ENCODE data around the gene KNCN. TPM values are rescaled to one million over a fixed set of nuclear protein-coding genes. Genes with fewer than 3 reads are reported as not detected.

KNCN gene
- total and polyA plus RNA-seq, 10 of the 15 experiments (the other 5 are each of a cell fraction or from before 2014, with no cell fraction given), result not detected

- Histone ChIP-seq H3K9me3 (replicated peaks; ENCODE audit: control insufficient read depth, insufficient read depth, low read length) (no peaks in the 10 kb centered on the region), H3K9ac (ENCODE audit: control insufficient read depth, insufficient read depth, low read length) (no peak overlapping the region), H3K27ac (ENCODE audit: control insufficient read depth, insufficient read depth) (no peak overlapping the region), H3K27me3 (replicated peaks in 1 of 2; ENCODE audit: control insufficient read depth in 2 of 2, insufficient read depth in 2 of 2, low read length in 1 of 2) (peaks cover 10 to 14% of the 10 kb centered on the region in 2 experiments), H4K20me1 (ENCODE audit: control insufficient read depth, insufficient read depth) (no peaks in the 10 kb centered on the region), H3K4me2 (ENCODE audit: control insufficient read depth, insufficient read depth) (no peak overlapping the region), H2AFZ (ENCODE audit: control insufficient read depth, low read depth, low read length) (no peak overlapping the region), H3K4me3 (no peak overlapping the region), H3K36me3 (ENCODE audit: control insufficient read depth in 2 of 2, insufficient read depth in 2 of 2, low read length in 1 of 2) (no peaks in the 10 kb centered on the region), H3K79me2 (ENCODE audit: control insufficient read depth, insufficient read depth, low read length) (no peaks in the 10 kb centered on the region), H3K4me1 (ENCODE audit: control insufficient read depth, insufficient read depth, low read length) (no peaks in the 10 kb centered on the region)
- ChIA-PET SMC1A (ENCODE audit: uncharacterized antibody, unreplicated experiment) (no interaction called here), RAD21 (ENCODE audit: unreplicated experiment) (no interaction called here), POLR2A (no interaction called here), CTCF (interaction anchor here (2.2 kb wide), 1 partner anchor 30 kb away, joined by 5 read pairs; no protein-coding TSS in a partner anchor)
- WGBS (ENCODE audit: insufficient coverage, insufficient replicate concordance, low lambda C conversion rate, missing lambda C conversion rate), result 36% methylated on average over 3 of the region's 3 CpGs
- ATAC-seq (no peak), FAIRE-seq (no peak), DNase-seq (ENCODE audit: low read depth, low spot score) (no peak)
- intact Hi-C loops (cut with micrococcal nuclease; ENCODE audit: unreplicated experiment) (no loop called here), in situ Hi-C loops (cut with MboI) (no loop called here)
- no TSS peak for BruUV-seq (replicated peaks)
- TF ChIP-seq, protein P1, sequence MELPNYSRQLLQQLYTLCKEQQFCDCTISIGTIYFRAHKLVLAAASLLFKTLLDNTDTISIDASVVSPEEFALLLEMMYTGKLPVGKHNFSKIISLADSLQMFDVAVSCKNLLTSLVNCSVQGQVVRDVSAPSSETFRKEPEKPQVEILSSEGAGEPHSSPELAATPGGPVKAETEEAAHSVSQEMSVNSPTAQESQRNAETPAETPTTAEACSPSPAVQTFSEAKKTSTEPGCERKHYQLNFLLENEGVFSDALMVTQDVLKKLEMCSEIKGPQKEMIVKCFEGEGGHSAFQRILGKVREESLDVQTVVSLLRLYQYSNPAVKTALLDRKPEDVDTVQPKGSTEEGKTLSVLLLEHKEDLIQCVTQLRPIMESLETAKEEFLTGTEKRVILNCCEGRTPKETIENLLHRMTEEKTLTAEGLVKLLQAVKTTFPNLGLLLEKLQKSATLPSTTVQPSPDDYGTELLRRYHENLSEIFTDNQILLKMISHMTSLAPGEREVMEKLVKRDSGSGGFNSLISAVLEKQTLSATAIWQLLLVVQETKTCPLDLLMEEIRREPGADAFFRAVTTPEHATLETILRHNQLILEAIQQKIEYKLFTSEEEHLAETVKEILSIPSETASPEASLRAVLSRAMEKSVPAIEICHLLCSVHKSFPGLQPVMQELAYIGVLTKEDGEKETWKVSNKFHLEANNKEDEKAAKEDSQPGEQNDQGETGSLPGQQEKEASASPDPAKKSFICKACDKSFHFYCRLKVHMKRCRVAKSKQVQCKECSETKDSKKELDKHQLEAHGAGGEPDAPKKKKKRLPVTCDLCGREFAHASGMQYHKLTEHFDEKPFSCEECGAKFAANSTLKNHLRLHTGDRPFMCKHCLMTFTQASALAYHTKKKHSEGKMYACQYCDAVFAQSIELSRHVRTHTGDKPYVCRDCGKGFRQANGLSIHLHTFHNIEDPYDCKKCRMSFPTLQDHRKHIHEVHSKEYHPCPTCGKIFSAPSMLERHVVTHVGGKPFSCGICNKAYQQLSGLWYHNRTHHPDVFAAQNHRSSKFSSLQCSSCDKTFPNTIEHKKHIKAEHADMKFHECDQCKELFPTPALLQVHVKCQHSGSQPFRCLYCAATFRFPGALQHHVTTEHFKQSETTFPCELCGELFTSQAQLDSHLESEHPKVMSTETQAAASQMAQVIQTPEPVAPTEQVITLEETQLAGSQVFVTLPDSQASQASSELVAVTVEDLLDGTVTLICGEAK (IDR thresholded peaks at IDR 0.05; ENCODE audit: borderline replicate concordance), result no peak
- no peak for TF ChIP-seq KLF5 (IDR thresholded peaks at IDR 0.05; ENCODE audit: partially characterized antibody)
- no peak for TF ChIP-seq ZNF217 (IDR thresholded peaks at IDR 0.05)
- TF ChIP-seq, protein P2, sequence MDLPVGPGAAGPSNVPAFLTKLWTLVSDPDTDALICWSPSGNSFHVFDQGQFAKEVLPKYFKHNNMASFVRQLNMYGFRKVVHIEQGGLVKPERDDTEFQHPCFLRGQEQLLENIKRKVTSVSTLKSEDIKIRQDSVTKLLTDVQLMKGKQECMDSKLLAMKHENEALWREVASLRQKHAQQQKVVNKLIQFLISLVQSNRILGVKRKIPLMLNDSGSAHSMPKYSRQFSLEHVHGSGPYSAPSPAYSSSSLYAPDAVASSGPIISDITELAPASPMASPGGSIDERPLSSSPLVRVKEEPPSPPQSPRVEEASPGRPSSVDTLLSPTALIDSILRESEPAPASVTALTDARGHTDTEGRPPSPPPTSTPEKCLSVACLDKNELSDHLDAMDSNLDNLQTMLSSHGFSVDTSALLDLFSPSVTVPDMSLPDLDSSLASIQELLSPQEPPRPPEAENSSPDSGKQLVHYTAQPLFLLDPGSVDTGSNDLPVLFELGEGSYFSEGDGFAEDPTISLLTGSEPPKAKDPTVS (IDR thresholded peaks at IDR 0.05; ENCODE audit: low read depth, low read length), result no peak
- no peak for TF ChIP-seq RUNX3 (IDR thresholded peaks at IDR 0.05; ENCODE audit: low read length)
- TF ChIP-seq KAT2A (conservative IDR thresholded peaks at IDR 0.05; ENCODE audit: control insufficient read depth, low read depth, low read length), result no peak
- no peak for TF ChIP-seq HDGF (IDR thresholded peaks at IDR 0.05)
- no peak for TF ChIP-seq POLR2AphosphoS5 (IDR thresholded peaks at IDR 0.05; ENCODE audit: low read length)
- TF ChIP-seq NBN (IDR thresholded peaks at IDR 0.05), result no peak
- TF ChIP-seq POLR2A (IDR thresholded peaks at IDR 0.05; ENCODE audit: low read depth, low read length), result no peak
- TF ChIP-seq FOXM1 (IDR thresholded peaks at IDR 0.05; ENCODE audit: low read depth, low read length), result no peak
- no peak for TF ChIP-seq TARDBP (IDR thresholded peaks at IDR 0.05; ENCODE audit: borderline replicate concordance)
- TF ChIP-seq ZNF207 (IDR thresholded peaks at IDR 0.05; ENCODE audit: borderline replicate concordance), result no peak
- TF ChIP-seq MTA2 (IDR thresholded peaks at IDR 0.05; ENCODE audit: low read depth), result no peak
- TF ChIP-seq NFYB (IDR thresholded peaks at IDR 0.05; ENCODE audit: insufficient read depth, low read depth, low read length), result no peak
Observed at GRCh38 chr1:46497020-46497419, 54.4 kb downstream of the KNCN start.
